A673 (cell line): ENCODE measurements around the gene MON2. TPM values are rescaled to one million over a fixed set of nuclear protein-coding genes. Genes with fewer than 3 reads are reported as not detected.
A peak's percentile ranks its signal among the peaks of the same experiment; 100 is the strongest.

Experiments
- Bru-seq: library from RNA; stranded (reverse); fragments of 400-500 nt; gene quantifications from one replicate; lab custom pipeline; 2021; lab: Mats Ljungman, UMichigan
- BruChase-seq, 2 experiments: library from RNA; stranded (reverse); fragments of 400-500 nt; gene quantifications; one replicate each; lab custom pipeline; 2021; lab: Mats Ljungman, UMichigan
- BruUV-seq: library from RNA; stranded (reverse); fragments of 400-500 nt; replicated peaks from 2 replicates; lab custom pipeline; 2021; lab: Mats Ljungman, UMichigan
- CTCF ChIA-PET: fragments of 300-600 bp; sonication (Branson Sonifier 250); formaldehyde crosslinking; loops from one replicate; lab custom pipeline; 2022; ENCODE audit warnings: antibody characterized with exemption; lab: Charles Lee
- POLR2A ChIA-PET: fragments of 300-600 bp; sonication (Branson Sonifier 250); formaldehyde crosslinking; loops from one replicate; lab custom pipeline; 2022; ENCODE audit warnings: antibody characterized with exemption; ENCODE audit not compliant: low non-redundant PET; lab: Charles Lee
- DNase-seq: peaks from one replicate; pipeline ENCODE4 v3.0.0-alpha.2; 2015; ENCODE audit warnings: low spot score
- H3K27ac ChIP-seq: fragments of 200-600 bp; sonication (generic); 2 replicates; pipeline ENCODE4 v1.5.1; 2016; ENCODE audit warnings: mixed run types, low read depth, mild to moderate bottlenecking, mixed read lengths, antibody characterized with exemption, low read length; ENCODE audit not compliant: poor library complexity, severe bottlenecking
- H3K27me3 ChIP-seq: fragments of 200-600 bp; sonication (generic); replicated peaks from 2 replicates; pipeline ENCODE4 v1.6.1; 2017; ENCODE audit warnings: mixed run types, low read depth, mild to moderate bottlenecking, mixed read lengths, antibody characterized with exemption, low read length; ENCODE audit not compliant: insufficient read depth, poor library complexity
- H3K36me3 ChIP-seq: fragments of 200-600 bp; sonication (generic); 2 replicates; pipeline ENCODE4 v1.6.1; 2016; ENCODE audit warnings: mixed run types, mild to moderate bottlenecking, mixed read lengths, antibody characterized with exemption, low read length; ENCODE audit not compliant: insufficient read depth, poor library complexity, severe bottlenecking
- H3K4me1 ChIP-seq: fragments of 200-600 bp; sonication (generic); 2 replicates; pipeline ENCODE4 v1.6.1; 2017; ENCODE audit warnings: mixed run types, mild to moderate bottlenecking, mixed read lengths, antibody characterized with exemption, low read length; ENCODE audit not compliant: insufficient read depth, poor library complexity, severe bottlenecking
- H3K4me3 ChIP-seq: fragments of 200-600 bp; sonication (generic); 2 replicates; pipeline ENCODE4 v1.5.1; 2016; ENCODE audit warnings: low read depth, mixed run types, mild to moderate bottlenecking, mixed read lengths, low read length; ENCODE audit not compliant: poor library complexity, severe bottlenecking
- H3K9me3 ChIP-seq: fragments of 200-600 bp; sonication (generic); 2 replicates; pipeline ENCODE4 v1.6.1; 2016; ENCODE audit warnings: mixed run types, low read depth, mild to moderate bottlenecking, mixed read lengths, antibody characterized with exemption, low read length; ENCODE audit not compliant: poor library complexity, severe bottlenecking
- EZH2 ChIP-seq: fragments of 200-600 bp; sonication (generic); IDR thresholded peaks from 2 replicates; pipeline ENCODE4 v1.6.1; 2017; ENCODE audit warnings: borderline replicate concordance, low read depth, mild to moderate bottlenecking, mixed read lengths, antibody characterized with exemption, low read length; ENCODE audit not compliant: poor library complexity, severe bottlenecking
- intact Hi-C: fragments of 100-400 bp; cut with micrococcal nuclease; formaldehyde crosslinking; loops from one replicate; pipeline ENCODE4 v1.10.0; 2022; ENCODE audit not compliant: unreplicated experiment
- long read RNA-seq: library from polyadenylated mRNA; stranded (forward); transcript quantifications from one replicate; pipeline ENCODE4 v2.0.0, GENCODE V29; 2022
- total RNA-seq: library from RNA; stranded (reverse); gene quantifications from 2 replicates; pipeline ENCODE4 v1.2.3, GENCODE V29; 2021
- TF ChIP-seq, protein P1 (sequence below): fragments of 300-800, 200-600 bp; sonication (generic); conservative IDR thresholded peaks from 2 replicates; pipeline ENCODE4 v1.5.1; 2017; ENCODE audit warnings: low read depth, mild to moderate bottlenecking, antibody characterized with exemption, low read length, moderate library complexity, mixed read lengths

MON2 gene, protein sequence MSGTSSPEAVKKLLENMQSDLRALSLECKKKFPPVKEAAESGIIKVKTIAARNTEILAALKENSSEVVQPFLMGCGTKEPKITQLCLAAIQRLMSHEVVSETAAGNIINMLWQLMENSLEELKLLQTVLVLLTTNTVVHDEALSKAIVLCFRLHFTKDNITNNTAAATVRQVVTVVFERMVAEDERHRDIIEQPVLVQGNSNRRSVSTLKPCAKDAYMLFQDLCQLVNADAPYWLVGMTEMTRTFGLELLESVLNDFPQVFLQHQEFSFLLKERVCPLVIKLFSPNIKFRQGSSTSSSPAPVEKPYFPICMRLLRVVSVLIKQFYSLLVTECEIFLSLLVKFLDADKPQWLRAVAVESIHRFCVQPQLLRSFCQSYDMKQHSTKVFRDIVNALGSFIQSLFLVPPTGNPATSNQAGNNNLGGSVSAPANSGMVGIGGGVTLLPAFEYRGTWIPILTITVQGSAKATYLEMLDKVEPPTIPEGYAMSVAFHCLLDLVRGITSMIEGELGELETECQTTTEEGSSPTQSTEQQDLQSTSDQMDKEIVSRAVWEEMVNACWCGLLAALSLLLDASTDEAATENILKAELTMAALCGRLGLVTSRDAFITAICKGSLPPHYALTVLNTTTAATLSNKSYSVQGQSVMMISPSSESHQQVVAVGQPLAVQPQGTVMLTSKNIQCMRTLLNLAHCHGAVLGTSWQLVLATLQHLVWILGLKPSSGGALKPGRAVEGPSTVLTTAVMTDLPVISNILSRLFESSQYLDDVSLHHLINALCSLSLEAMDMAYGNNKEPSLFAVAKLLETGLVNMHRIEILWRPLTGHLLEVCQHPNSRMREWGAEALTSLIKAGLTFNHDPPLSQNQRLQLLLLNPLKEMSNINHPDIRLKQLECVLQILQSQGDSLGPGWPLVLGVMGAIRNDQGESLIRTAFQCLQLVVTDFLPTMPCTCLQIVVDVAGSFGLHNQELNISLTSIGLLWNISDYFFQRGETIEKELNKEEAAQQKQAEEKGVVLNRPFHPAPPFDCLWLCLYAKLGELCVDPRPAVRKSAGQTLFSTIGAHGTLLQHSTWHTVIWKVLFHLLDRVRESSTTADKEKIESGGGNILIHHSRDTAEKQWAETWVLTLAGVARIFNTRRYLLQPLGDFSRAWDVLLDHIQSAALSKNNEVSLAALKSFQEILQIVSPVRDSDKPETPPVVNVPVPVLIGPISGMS (N-terminal part only)
- total RNA-seq (36.0 and 38.7 TPM in 2 replicates), Bru-seq, nascent RNA (percentile 81 among the genes with signal in this experiment), BruChase-seq, experiment 1, labeled RNA remaining after a 2-hour chase (percentile 84 among the genes with signal in this experiment), BruChase-seq, experiment 2, labeled RNA remaining after a 6-hour chase (percentile 78 among the genes with signal in this experiment)
- long read RNA-seq, full-length matches to known transcripts: 7 of 31 reads
- long read RNA-seq, partial matches to known transcripts: 8 of 31 reads
- long read RNA-seq, other reads (novel, unspliced or antisense): 16 of 31 reads

DNA sequence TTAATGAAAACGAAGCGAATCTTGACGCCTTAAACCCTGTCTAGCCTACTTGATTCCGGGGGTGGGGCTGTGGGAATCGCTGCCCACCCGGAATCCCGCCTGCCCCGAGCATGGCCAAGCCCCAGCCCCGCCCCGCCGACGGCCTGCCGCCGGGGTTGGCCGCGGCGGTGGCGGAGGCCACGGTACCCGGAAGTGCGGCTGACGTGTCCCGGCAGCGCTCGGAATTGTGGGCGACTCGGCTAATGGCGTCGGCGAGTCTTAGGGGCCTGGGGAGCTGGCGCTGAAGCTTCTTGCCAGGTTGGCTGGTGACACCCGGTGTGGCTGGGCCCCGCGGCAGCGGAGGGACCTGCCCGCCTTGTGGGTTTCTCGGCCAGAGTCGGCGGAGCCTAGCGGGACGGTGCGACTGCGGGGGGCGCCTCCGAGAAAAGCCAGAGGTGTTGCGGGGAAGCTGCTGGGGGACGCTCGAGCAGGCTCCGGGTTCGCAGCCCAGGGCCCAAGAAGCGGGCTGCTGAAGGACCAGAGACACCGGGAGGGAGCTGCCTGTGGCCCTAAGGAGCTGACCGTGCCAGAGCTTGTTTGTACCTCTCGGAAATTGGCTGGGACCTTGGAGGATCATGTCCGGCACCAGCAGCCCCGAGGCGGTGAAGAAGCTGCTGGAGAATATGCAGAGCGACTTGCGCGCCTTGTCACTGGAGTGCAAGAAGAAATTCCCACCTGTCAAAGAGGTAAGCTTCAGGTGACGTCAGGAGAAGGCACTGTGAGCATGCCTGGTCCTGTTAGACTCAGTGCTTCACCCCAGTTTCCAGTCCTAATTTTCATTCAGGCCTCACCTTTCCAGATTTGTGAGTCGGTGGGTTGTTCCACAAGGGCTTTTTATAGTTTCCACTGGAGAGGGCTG lies at the start of gene MON2:
MON2 (plus strand) TSS at position 233 of the 898 bp plus-strand sequence; CDS start at position 615, 382 bp downstream.
- no peaks in the 10 kb centered on the region for H3K27me3 ChIP-seq
- ChIA-PET POLR2A (no interaction called here), CTCF (interaction anchor here (0.6 kb wide), 1 partner anchor 27 kb away, joined by 6 read pairs; no protein-coding TSS in a partner anchor)
- H3K27ac ChIP-seq: peak within 1 kb of the TSS; percentile 83
- H3K4me1 ChIP-seq: peaks cover 10% of the 10 kb centered on the region
- no peaks in the 10 kb centered on the region for H3K36me3 ChIP-seq
- intact Hi-C loops: no loop called here
- peaks cover 6% of the 10 kb centered on the region for H3K9me3 ChIP-seq
- TF ChIP-seq, protein P1, sequence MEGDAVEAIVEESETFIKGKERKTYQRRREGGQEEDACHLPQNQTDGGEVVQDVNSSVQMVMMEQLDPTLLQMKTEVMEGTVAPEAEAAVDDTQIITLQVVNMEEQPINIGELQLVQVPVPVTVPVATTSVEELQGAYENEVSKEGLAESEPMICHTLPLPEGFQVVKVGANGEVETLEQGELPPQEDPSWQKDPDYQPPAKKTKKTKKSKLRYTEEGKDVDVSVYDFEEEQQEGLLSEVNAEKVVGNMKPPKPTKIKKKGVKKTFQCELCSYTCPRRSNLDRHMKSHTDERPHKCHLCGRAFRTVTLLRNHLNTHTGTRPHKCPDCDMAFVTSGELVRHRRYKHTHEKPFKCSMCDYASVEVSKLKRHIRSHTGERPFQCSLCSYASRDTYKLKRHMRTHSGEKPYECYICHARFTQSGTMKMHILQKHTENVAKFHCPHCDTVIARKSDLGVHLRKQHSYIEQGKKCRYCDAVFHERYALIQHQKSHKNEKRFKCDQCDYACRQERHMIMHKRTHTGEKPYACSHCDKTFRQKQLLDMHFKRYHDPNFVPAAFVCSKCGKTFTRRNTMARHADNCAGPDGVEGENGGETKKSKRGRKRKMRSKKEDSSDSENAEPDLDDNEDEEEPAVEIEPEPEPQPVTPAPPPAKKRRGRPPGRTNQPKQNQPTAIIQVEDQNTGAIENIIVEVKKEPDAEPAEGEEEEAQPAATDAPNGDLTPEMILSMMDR: no peak
- no peak for TF ChIP-seq EZH2
- BruUV-seq: no TSS peak
- H3K4me3 ChIP-seq: peak within 1 kb of the TSS; percentile 95
- peak; percentile 89 for DNase-seq

DNA sequence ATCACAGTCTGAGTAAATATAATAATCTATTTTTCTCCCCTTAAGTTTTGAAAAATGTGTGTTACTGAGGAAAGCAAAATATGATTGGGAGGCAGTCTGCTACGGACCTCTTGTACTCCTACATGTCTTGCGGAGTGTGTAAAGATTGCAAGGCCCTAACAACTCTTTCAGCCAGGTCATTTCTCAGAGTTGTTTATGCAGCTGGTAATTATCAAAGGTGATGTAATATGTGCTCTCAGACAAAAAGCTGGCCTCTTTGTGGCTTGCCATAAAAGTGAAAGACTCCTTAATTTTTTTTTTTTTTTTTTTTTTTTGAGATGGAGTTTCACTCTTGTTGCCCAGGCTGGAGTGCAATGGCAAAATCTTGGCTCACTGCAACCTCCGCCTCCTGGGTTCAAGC lies 40.5 kb upstream of the MON2 start:
- no TSS peak for BruUV-seq
- ChIA-PET POLR2A (no interaction called here), CTCF (no interaction called here)
- no peak overlapping the region for H3K27ac ChIP-seq
- H3K27me3 ChIP-seq: no peaks in the 10 kb centered on the region
- no peak for DNase-seq
- intact Hi-C loops: no loop called here
- TF ChIP-seq, protein P1: no peak
- TF ChIP-seq EZH2: no peak
- H3K4me1 ChIP-seq: no peaks in the 10 kb centered on the region
- no peak overlapping the region for H3K4me3 ChIP-seq
- H3K9me3 ChIP-seq: peaks cover 3% of the 10 kb centered on the region
- H3K36me3 ChIP-seq: no peaks in the 10 kb centered on the region
